H7 (cell line): ENCODE results near the gene ETV6. TPM values are rescaled to one million over a fixed set of nuclear protein-coding genes. Genes with fewer than 3 reads are reported as not detected.

Experiments used
- DNase-seq: peaks from one replicate; pipeline ENCODE4 v3.0.0; 2012
- H3K27me3 ChIP-seq: 2 replicates; pipeline ENCODE4 v1.6.0; 2011; ENCODE audit warnings: mild to moderate bottlenecking, low read length; ENCODE audit not compliant: control insufficient read depth, insufficient read depth
- H3K36me3 ChIP-seq: replicated peaks from 2 replicates; pipeline ENCODE4 v1.5.1; 2011; ENCODE audit warnings: low read length; ENCODE audit not compliant: control insufficient read depth, insufficient read depth
- H3K4me3 ChIP-seq: 2 replicates; pipeline ENCODE4 v1.5.1; 2011; ENCODE audit warnings: low read depth, mild to moderate bottlenecking, control low read depth, low read length, moderate library complexity; ENCODE audit not compliant: insufficient read depth
- total RNA-seq: library from RNA; depleted of rRNA; stranded (reverse); fragments of >200 nt; shearing (Covaris generic); gene quantifications from 2 replicates; pipeline ENCODE4 v1.2.3, GENCODE V29; 2014

Gene ETV6
- total RNA-seq, 1 experiment from 2014 or later, result 5.7 TPM

- H3K4me3 ChIP-seq, result no peak overlapping the region
- DNase-seq, result no peak
- H3K27me3 ChIP-seq, result no peaks in the 10 kb centered on the region
- H3K36me3 ChIP-seq, result no peaks in the 10 kb centered on the region; the same call in 1 of the 2 replicates
These were observed 175.8 kb downstream of the ETV6 start for GRCh38 chr12:11825278-11825677.

- H3K27me3 ChIP-seq, result no peaks in the 10 kb centered on the region
These were observed 177.1 kb downstream of the ETV6 start for GRCh38 chr12:11826574-11826973.

GRCh38 chr12:11827091-11828061, 177.9 kb downstream of the ETV6 start:
- Histone ChIP-seq H3K27me3 (no peaks in the 10 kb centered on the region), H3K36me3 (no peaks in the 10 kb centered on the region), H3K4me3 (no peak overlapping the region)
- no peak for DNase-seq

More at GRCh38 chr12:11826574-11826973, 177.1 kb downstream of the ETV6 start:
- no peak overlapping the region for H3K4me3 ChIP-seq
- no peak for DNase-seq
- H3K36me3 ChIP-seq, result no peaks in the 10 kb centered on the region

- Histone ChIP-seq H3K36me3 (no peaks in the 10 kb centered on the region), H3K4me3 (no peak overlapping the region), H3K27me3 (no peaks in the 10 kb centered on the region)
- no peak for DNase-seq
These were observed 180.3 kb downstream of the ETV6 start for GRCh38 chr12:11829764-11830194.

- DNase-seq, result no peak
- Histone ChIP-seq H3K4me3 (no peak overlapping the region), H3K27me3 (no peaks in the 10 kb centered on the region)
These were observed 180.9 kb downstream of the ETV6 start for GRCh38 chr12:11830307-11830801.

GRCh38 chr12:11832093-11832492, 182.6 kb downstream of the ETV6 start:
- Histone ChIP-seq H3K4me3 (no peak overlapping the region), H3K36me3 (no peaks in the 10 kb centered on the region), H3K27me3 (no peaks in the 10 kb centered on the region)
- no peak for DNase-seq

More at GRCh38 chr12:11830307-11830801, 180.9 kb downstream of the ETV6 start:
- H3K36me3 ChIP-seq, result no peaks in the 10 kb centered on the region

- Histone ChIP-seq H3K4me3 (no peak overlapping the region), H3K27me3 (no peaks in the 10 kb centered on the region), H3K36me3 (no peaks in the 10 kb centered on the region)
- no peak for DNase-seq
These were observed 183.9 kb downstream of the ETV6 start for GRCh38 chr12:11833174-11833895.

GRCh38 chr12:11834104-11834812, 184.8 kb downstream of the ETV6 start:
- no peaks in the 10 kb centered on the region for H3K27me3 ChIP-seq

GRCh38 chr12:11834931-11835330, 185.5 kb downstream of the ETV6 start:
- H3K4me3 ChIP-seq, result no peak overlapping the region
- H3K36me3 ChIP-seq, result no peaks in the 10 kb centered on the region
- no peaks in the 10 kb centered on the region for H3K27me3 ChIP-seq
- no peak for DNase-seq

More at GRCh38 chr12:11834104-11834812, 184.8 kb downstream of the ETV6 start:
- no peaks in the 10 kb centered on the region for H3K36me3 ChIP-seq
- H3K4me3 ChIP-seq, result no peak overlapping the region
- no peak for DNase-seq

GRCh38 chr12:11836282-11837151, 187.0 kb downstream of the ETV6 start:
- DNase-seq, result peak; percentile 30
- Histone ChIP-seq H3K27me3 (no peaks in the 10 kb centered on the region), H3K4me3 (no peak overlapping the region), H3K36me3 (no peaks in the 10 kb centered on the region)

GRCh38 chr12:11837216-11837934, 187.9 kb downstream of the ETV6 start:
- DNase-seq, result no peak
- no peaks in the 10 kb centered on the region for H3K36me3 ChIP-seq
- no peak overlapping the region for H3K4me3 ChIP-seq
- no peaks in the 10 kb centered on the region for H3K27me3 ChIP-seq

- H3K27me3 ChIP-seq, result no peaks in the 10 kb centered on the region
- H3K4me3 ChIP-seq, result no peak overlapping the region
- H3K36me3 ChIP-seq, result no peaks in the 10 kb centered on the region
- DNase-seq, result no peak
These were observed 188.9 kb downstream of the ETV6 start for GRCh38 chr12:11838403-11838802.

- Histone ChIP-seq H3K36me3 (no peaks in the 10 kb centered on the region), H3K4me3 (no peak overlapping the region), H3K27me3 (no peaks in the 10 kb centered on the region)
- DNase-seq, result no peak
These were observed 189.7 kb downstream of the ETV6 start for GRCh38 chr12:11839091-11839641.
